ENCODE results near the gene CD48. TPM values are rescaled to one million over a fixed set of nuclear protein-coding genes. Genes with fewer than 3 reads are reported as not detected.
"Not testable (repeated sequence)": the region's sequence is repeated elsewhere in the genome, so short reads cannot be mapped to it uniquely, and the experiment has no call there.

CD48 gene
- polyA plus RNA-seq, 3 donors, result 356 to 688 (median 363) TPM

DNA sequence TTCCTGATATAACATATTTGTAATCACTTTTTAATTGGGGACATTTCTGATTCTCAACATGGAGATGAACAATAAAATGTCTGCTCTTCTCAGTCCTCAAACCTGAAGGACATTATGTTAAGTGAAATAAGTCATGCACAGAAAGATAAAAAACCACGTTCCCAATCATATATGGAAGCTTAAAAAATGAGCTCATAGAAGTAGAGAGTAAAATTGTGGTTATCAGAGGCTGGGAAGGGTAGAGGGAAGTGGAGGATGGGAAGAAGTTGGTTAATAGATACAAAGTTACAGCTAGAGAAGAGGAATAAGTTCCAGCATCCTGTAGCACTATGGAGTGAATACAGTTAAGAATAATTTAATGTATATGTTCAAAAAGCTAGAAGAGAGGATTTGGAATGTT is 1.5 kb upstream of the CD48 start:
- peaks cover 0 to 2% (median 0%) of the 10 kb centered on the region in 3 donors for H3K27me3 Mint-ChIP-seq (ENCODE audit: low read depth in 3 of 3)
- Histone ChIP-seq H3K4me3 (replicated peaks in 1 of 3; ENCODE audit: low read depth in 2 of 3, low read length in 3 of 3) (peak overlapping the region in 1 of 3 experiments; percentile 99), H3K4me1 (ENCODE audit: control insufficient read depth in 1 of 2, insufficient read depth in 2 of 2, low read length in 2 of 2) (peaks cover 51 to 67% of the 10 kb centered on the region in 2 donors), H3K9ac (ENCODE audit: insufficient read depth, low read length, poor library complexity, severe bottlenecking) (peak overlapping the region; percentile 7), H3K4me2 (replicated peaks; ENCODE audit: extremely low read depth, low read length, poor library complexity, severe bottlenecking) (peak overlapping the region; percentile 94), H4K20me1 (ENCODE audit: insufficient read depth, low read length) (peaks cover 10% of the 10 kb centered on the region), H3K27ac (ENCODE audit: low read depth in 1 of 2, low read length in 2 of 2) (peak overlapping the region; percentile 94 to 98), H3K9me3 (replicated peaks in 1 of 2; ENCODE audit: control insufficient read depth in 1 of 2, insufficient read depth in 1 of 2, low read length in 2 of 2) (no peaks in the 10 kb centered on the region), H3K27me3 (ENCODE audit: control insufficient read depth in 2 of 2, insufficient read depth in 2 of 2, low read length in 2 of 2) (no peaks in the 10 kb centered on the region), H3K36me3 (replicated peaks in 1 of 2; ENCODE audit: control insufficient read depth in 1 of 2, insufficient read depth in 2 of 2, low read length in 2 of 2) (no peaks in the 10 kb centered on the region), H2AFZ (ENCODE audit: insufficient read depth, low read depth, low read length, poor library complexity, severe bottlenecking) (no peak overlapping the region), H3K79me2 (ENCODE audit: insufficient read depth, low read length) (peaks cover 43% of the 10 kb centered on the region)
- peak in 2 of 3 donors; percentile 49 to 62 for DNase-seq
- intact Hi-C loops (cut with micrococcal nuclease), result no loop called here
- H3K9me3 Mint-ChIP-seq, result no peaks in the 10 kb centered on the region
- WGBS (ENCODE audit: insufficient coverage), result no CpG with 5 or more reads among the region's 1 CpG
- H3K27ac Mint-ChIP-seq, result peak overlapping the region in 3 of 7 donors; percentile 97 to 98 (median 98)
- peak overlapping the region in 1 of 2 donors; percentile 68 for H3K4me3 Mint-ChIP-seq
- H3K4me1 Mint-ChIP-seq, result peaks cover 38% of the 10 kb centered on the region
- TF ChIP-seq, protein P1, sequence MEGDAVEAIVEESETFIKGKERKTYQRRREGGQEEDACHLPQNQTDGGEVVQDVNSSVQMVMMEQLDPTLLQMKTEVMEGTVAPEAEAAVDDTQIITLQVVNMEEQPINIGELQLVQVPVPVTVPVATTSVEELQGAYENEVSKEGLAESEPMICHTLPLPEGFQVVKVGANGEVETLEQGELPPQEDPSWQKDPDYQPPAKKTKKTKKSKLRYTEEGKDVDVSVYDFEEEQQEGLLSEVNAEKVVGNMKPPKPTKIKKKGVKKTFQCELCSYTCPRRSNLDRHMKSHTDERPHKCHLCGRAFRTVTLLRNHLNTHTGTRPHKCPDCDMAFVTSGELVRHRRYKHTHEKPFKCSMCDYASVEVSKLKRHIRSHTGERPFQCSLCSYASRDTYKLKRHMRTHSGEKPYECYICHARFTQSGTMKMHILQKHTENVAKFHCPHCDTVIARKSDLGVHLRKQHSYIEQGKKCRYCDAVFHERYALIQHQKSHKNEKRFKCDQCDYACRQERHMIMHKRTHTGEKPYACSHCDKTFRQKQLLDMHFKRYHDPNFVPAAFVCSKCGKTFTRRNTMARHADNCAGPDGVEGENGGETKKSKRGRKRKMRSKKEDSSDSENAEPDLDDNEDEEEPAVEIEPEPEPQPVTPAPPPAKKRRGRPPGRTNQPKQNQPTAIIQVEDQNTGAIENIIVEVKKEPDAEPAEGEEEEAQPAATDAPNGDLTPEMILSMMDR (IDR thresholded peaks at IDR 0.05), result no peak
- no peaks in the 10 kb centered on the region for H3K36me3 Mint-ChIP-seq

DNA sequence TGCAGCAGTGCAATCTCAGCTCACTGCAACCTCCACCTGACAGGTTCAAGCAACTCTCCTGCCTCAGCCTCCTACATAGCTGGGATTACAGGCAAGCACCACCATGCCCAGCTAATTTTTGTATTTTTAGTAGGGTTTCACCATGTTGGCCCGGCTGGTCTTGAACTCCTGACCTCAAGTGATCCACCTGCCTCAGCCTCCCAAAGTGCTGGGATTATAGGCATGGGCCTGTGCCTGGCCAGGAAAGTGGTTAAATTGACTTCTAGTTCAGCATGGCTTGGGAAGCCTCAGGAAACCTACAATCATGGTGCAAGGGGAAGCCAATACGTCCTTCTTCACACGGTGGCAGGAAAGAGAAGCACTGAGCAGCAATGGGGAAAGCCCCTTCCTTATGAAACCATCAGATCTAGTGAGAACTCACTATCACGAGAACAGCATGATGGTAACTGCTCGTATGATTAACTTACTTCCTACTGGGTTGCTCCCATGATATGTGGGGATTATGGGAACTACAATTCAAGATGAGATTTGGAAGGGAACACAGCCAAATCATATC is 981 bp upstream of the CD48 start:
- DNase-seq, result peak; percentile 87 to 98 (median 98)
- intact Hi-C loops (cut with micrococcal nuclease); H3K27me3 Mint-ChIP-seq (ENCODE audit: low read depth in 3 of 3); H3K36me3 Mint-ChIP-seq; H3K9me3 Mint-ChIP-seq; H3K27me3 ChIP-seq (ENCODE audit: control insufficient read depth in 2 of 2, insufficient read depth in 2 of 2, low read length in 2 of 2); H3K36me3 ChIP-seq (replicated peaks in 1 of 2; ENCODE audit: control insufficient read depth in 1 of 2, insufficient read depth in 2 of 2, low read length in 2 of 2); H3K9me3 ChIP-seq (replicated peaks in 1 of 2; ENCODE audit: control insufficient read depth in 1 of 2, insufficient read depth in 1 of 2, low read length in 2 of 2); H2AFZ ChIP-seq (ENCODE audit: insufficient read depth, low read depth, low read length, poor library complexity, severe bottlenecking): not testable (repeated sequence)
- H3K4me3 Mint-ChIP-seq, result peak overlapping the region in 1 of 2 donors; percentile 68
- H3K4me1 Mint-ChIP-seq, result peaks cover 33% of the 10 kb centered on the region
- Histone ChIP-seq H3K27ac (ENCODE audit: low read depth in 1 of 2, low read length in 2 of 2) (peak overlapping the region; percentile 94 to 98), H3K4me1 (ENCODE audit: control insufficient read depth in 1 of 2, insufficient read depth in 2 of 2, low read length in 2 of 2) (peaks cover 50 to 67% of the 10 kb centered on the region in 2 donors), H3K79me2 (ENCODE audit: insufficient read depth, low read length) (peaks cover 47% of the 10 kb centered on the region), H3K4me2 (replicated peaks; ENCODE audit: extremely low read depth, low read length, poor library complexity, severe bottlenecking) (peak overlapping the region; percentile 94), H3K4me3 (replicated peaks in 1 of 3; ENCODE audit: low read depth in 2 of 3, low read length in 3 of 3) (peak overlapping the region in 1 of 3 experiments; percentile 99), H4K20me1 (ENCODE audit: insufficient read depth, low read length) (peaks cover 14% of the 10 kb centered on the region), H3K9ac (ENCODE audit: insufficient read depth, low read length, poor library complexity, severe bottlenecking) (peak overlapping the region; percentile 84)
- H3K27ac Mint-ChIP-seq, result peak overlapping the region in 3 of 7 donors; percentile 97 to 98 (median 98)
- 0% methylated on average over 2 of the region's 5 CpGs for WGBS (ENCODE audit: insufficient coverage)

All from CD14-positive monocyte (primary cell).